Frontal cortex (tissue), 1 donor: ENCODE measurements around the gene CWH43. TPM values are rescaled to one million over a fixed set of nuclear protein-coding genes. Genes with fewer than 3 reads are reported as not detected.

Experiments
- small RNA-seq: library from RNA; depleted of rRNA; stranded (forward); fragments of <200 nt; gene quantifications from one replicate; pipeline ENCODE3, GENCODE V24; 2014
- total RNA-seq: library from RNA; depleted of rRNA; stranded (reverse); fragments of >200 nt; gene quantifications from one replicate; pipeline ENCODE4 v1.2.3, GENCODE V29; 2014

Gene CWH43
- total RNA-seq, 1 donor from 2014 or later, result not detected

Small RNA genes within 50 kb of the gene (small RNA-seq; reads per million reads assigned to genes)
- not detected for gene AC020593.1

Other genes starting within 250 kb of the CWH43 start
- 60.7 TPM for gene FRYL, start 206.0 kb upstream of the CWH43 start, total RNA-seq
- gene OCIAD1, start 155.2 kb upstream of the CWH43 start, total RNA-seq, result 179 TPM
- 37.9 TPM for gene OCIAD2, start 79.5 kb upstream of the CWH43 start, total RNA-seq